HL-60/S4 treated with phorbol 12-myristate 13-acetate at 8.2 ng/mL for 4 days and 3 days (cell line): ENCODE data around the gene MED10.

Experiments
- in situ Hi-C: fragments of 300-500 bp; cut with MboI; formaldehyde crosslinking; loops from 2 replicates; pipeline ENCODE4 v1.15.0; 2022; ENCODE audit warnings: low sequenced_read_pairs

The MED10 gene

GRCh38 chr5:6353602-6354302 is 24.6 kb downstream of the MED10 start:
- in situ Hi-C loops: no loop called here

- in situ Hi-C loops: no loop called here
Observed at GRCh38 chr5:6350277-6351090, 27.9 kb downstream of the MED10 start.

GRCh38 chr5:6349387-6349786 is 29.0 kb downstream of the MED10 start:
- in situ Hi-C loops: no loop called here

GRCh38 chr5:6348476-6349000 is 29.8 kb downstream of the MED10 start:
- in situ Hi-C loops: no loop called here

GRCh38 chr5:6347673-6348072 is 30.7 kb downstream of the MED10 start:
- in situ Hi-C loops: no loop called here

- in situ Hi-C loops: no loop called here
Observed at GRCh38 chr5:6347165-6347564, 31.2 kb downstream of the MED10 start.

- in situ Hi-C loops: no loop called here
Observed at GRCh38 chr5:6344593-6344989, 33.8 kb downstream of the MED10 start.

GRCh38 chr5:6343951-6344592 is 34.3 kb downstream of the MED10 start:
- in situ Hi-C loops: no loop called here

GRCh38 chr5:6342689-6343315 is 35.5 kb downstream of the MED10 start:
- in situ Hi-C loops: no loop called here

GRCh38 chr5:6340100-6340499 is 38.2 kb downstream of the MED10 start:
- in situ Hi-C loops: no loop called here

GRCh38 chr5:6338871-6339270 is 39.5 kb downstream of the MED10 start:
- in situ Hi-C loops: no loop called here

GRCh38 chr5:6338135-6338534 is 40.2 kb downstream of the MED10 start:
- in situ Hi-C loops: no loop called here

- in situ Hi-C loops: no loop called here
Observed at GRCh38 chr5:6333182-6333905, 45.0 kb downstream of the MED10 start.

GRCh38 chr5:6328173-6328572 is 50.2 kb downstream of the MED10 start:
- in situ Hi-C loops: no loop called here

- in situ Hi-C loops: no loop called here
Observed at GRCh38 chr5:6326776-6327175, 51.6 kb downstream of the MED10 start.

- in situ Hi-C loops: no loop called here
Observed at GRCh38 chr5:6322163-6322713, 56.1 kb downstream of the MED10 start.
